ENCODE measurements around the gene MARCHF10. TPM values are rescaled to one million over a fixed set of nuclear protein-coding genes. Genes with fewer than 3 reads are reported as not detected.
"Not testable (repeated sequence)": the region's sequence is repeated elsewhere in the genome, so short reads cannot be mapped to it uniquely, and the experiment has no call there.

MARCHF10 gene
- total and polyA plus RNA-seq, 2 experiments from 2014 or later: 1.8 to 2.1 TPM

- H3K4me3 ChIP-seq: no peak overlapping the region
- in situ Hi-C loops (cut with MboI): no loop called here
- no peaks in the 10 kb centered on the region for H3K9me2 ChIP-seq (ENCODE audit: insufficient read depth)
- no peak overlapping the region for H3K9ac ChIP-seq
- H3K4me2 ChIP-seq (ENCODE audit: unreplicated experiment): no peak overlapping the region
- H3K4me1 ChIP-seq (ENCODE audit: insufficient read depth): peaks cover 5% of the 10 kb centered on the region
- no peaks in the 10 kb centered on the region for H4K20me1 ChIP-seq (ENCODE audit: insufficient read depth)
- H3F3A ChIP-seq (ENCODE audit: insufficient read depth): peaks cover 5% of the 10 kb centered on the region
- peak overlapping the region; percentile 28; the same call in 1 of the 2 replicates for H2AFZ ChIP-seq
- no peak overlapping the region for H3K27ac ChIP-seq
- H3K36me3 ChIP-seq (ENCODE audit: low read depth): no peaks in the 10 kb centered on the region
- DNase-seq: no peak
- TF ChIP-seq EZH2phosphoT487 (IDR thresholded peaks at IDR 0.05; ENCODE audit: insufficient read depth, low read depth) (no peak), EZH2 (IDR thresholded peaks at IDR 0.05; ENCODE audit: insufficient read depth, poor library complexity, severe bottlenecking) (no peak)
- H3K79me2 ChIP-seq (ENCODE audit: insufficient read depth): no peaks in the 10 kb centered on the region
- H3K9me3 ChIP-seq (ENCODE audit: low read depth): no peaks in the 10 kb centered on the region
- no peaks in the 10 kb centered on the region for H3K27me3 ChIP-seq (replicated peaks; ENCODE audit: insufficient read depth)
- 39 to 42% methylated on average over 6 of the region's 6 CpGs for WGBS, 2 experiments (ENCODE audit: low coverage in 1 of 2, low lambda C conversion rate in 2 of 2, missing lambda C conversion rate in 2 of 2)
Measured at GRCh38 chr17:62854098-62854680, 46.1 kb upstream of the MARCHF10 start.

- in situ Hi-C loops (cut with MboI): no loop called here
Measured at GRCh38 chr17:62852195-62852594, 44.1 kb upstream of the MARCHF10 start.

DNA sequence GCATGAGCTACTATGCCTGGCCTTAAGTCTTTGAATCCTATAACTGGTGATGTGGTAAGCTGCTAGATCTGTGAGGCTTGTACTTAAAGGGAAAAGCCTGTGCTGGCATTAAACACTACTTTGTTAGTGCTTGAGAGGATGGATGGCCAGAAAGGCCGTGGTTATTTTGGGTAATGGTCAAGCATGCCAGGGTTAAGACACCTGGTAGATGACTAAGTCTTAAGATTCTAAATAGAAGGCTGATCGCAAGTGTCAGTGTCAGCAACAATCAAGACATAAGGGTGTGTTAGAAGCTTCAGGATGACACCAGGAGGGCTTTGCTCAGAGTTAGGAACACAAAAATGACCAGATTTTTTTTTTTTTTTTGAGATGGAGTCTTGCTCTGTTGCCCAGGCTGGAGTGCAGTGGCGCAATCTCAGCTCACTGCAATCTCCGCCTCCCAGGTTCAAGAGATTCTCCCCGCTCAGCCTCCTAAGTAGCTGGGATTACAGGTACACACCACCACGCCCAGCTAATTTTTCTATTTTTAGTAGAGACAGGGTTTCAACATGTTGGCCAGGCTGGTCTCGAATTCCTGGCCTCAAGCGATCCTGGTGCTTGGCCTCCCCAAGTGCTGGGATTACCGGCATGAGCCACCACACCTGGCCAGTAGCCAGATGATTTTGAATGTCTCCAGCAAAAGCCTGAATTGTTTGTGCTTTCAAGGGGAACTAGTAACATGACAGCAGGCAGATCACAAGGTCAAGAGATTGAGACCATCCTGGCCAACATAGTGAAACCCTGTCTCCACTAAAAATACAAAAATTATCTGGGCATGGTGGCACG, 41.7 kb upstream of the MARCHF10 start:
- H3K4me1 ChIP-seq (ENCODE audit: insufficient read depth); H4K20me1 ChIP-seq (ENCODE audit: insufficient read depth); H3K9me2 ChIP-seq (ENCODE audit: insufficient read depth); H3K36me3 ChIP-seq (ENCODE audit: low read depth); in situ Hi-C loops (cut with MboI); H3K79me2 ChIP-seq (ENCODE audit: insufficient read depth); DNase-seq; H3K9ac ChIP-seq; H3K27me3 ChIP-seq (replicated peaks; ENCODE audit: insufficient read depth); H3K9me3 ChIP-seq (ENCODE audit: low read depth); H2AFZ ChIP-seq; H3K4me3 ChIP-seq; H3K27ac ChIP-seq; H3F3A ChIP-seq (ENCODE audit: insufficient read depth); H3K4me2 ChIP-seq (ENCODE audit: unreplicated experiment): not testable (repeated sequence)
- 92 to 94% methylated on average over 10 of the region's 10 CpGs for WGBS, 2 experiments (ENCODE audit: low coverage in 1 of 2, low lambda C conversion rate in 2 of 2, missing lambda C conversion rate in 2 of 2)

More at GRCh38 chr17:62852195-62852594, 44.1 kb upstream of the MARCHF10 start:
- TF ChIP-seq EZH2 (IDR thresholded peaks at IDR 0.05; ENCODE audit: insufficient read depth, poor library complexity, severe bottlenecking) (no peak), EZH2phosphoT487 (IDR thresholded peaks at IDR 0.05; ENCODE audit: insufficient read depth, low read depth) (no peak)
- Histone ChIP-seq H3K9me3 (ENCODE audit: low read depth) (no peaks in the 10 kb centered on the region), H3K27me3 (replicated peaks; ENCODE audit: insufficient read depth) (no peaks in the 10 kb centered on the region), H2AFZ (no peak overlapping the region), H3F3A (ENCODE audit: insufficient read depth) (no peaks in the 10 kb centered on the region), H3K9ac (no peak overlapping the region), H3K27ac (no peak overlapping the region), H3K4me1 (ENCODE audit: insufficient read depth) (no peaks in the 10 kb centered on the region), H4K20me1 (ENCODE audit: insufficient read depth) (no peaks in the 10 kb centered on the region), H3K36me3 (ENCODE audit: low read depth) (no peaks in the 10 kb centered on the region), H3K4me3 (no peak overlapping the region), H3K9me2 (ENCODE audit: insufficient read depth) (no peaks in the 10 kb centered on the region), H3K4me2 (ENCODE audit: unreplicated experiment) (no peak overlapping the region), H3K79me2 (ENCODE audit: insufficient read depth) (no peaks in the 10 kb centered on the region)
- 87 to 98% methylated on average over 2 of the region's 2 CpGs for WGBS, 2 experiments (ENCODE audit: low coverage in 1 of 2, low lambda C conversion rate in 2 of 2, missing lambda C conversion rate in 2 of 2)
- DNase-seq: no peak

- no peaks in the 10 kb centered on the region for H3K9me3 ChIP-seq (ENCODE audit: low read depth)
- H3K36me3 ChIP-seq (ENCODE audit: low read depth): no peaks in the 10 kb centered on the region
- H3K4me2 ChIP-seq (ENCODE audit: unreplicated experiment): no peak overlapping the region
- WGBS, 2 experiments (ENCODE audit: low coverage in 1 of 2, low lambda C conversion rate in 2 of 2, missing lambda C conversion rate in 2 of 2): 82 to 84% methylated on average over 5 of the region's 5 CpGs
- in situ Hi-C loops (cut with MboI): no loop called here
- H4K20me1 ChIP-seq (ENCODE audit: insufficient read depth): no peaks in the 10 kb centered on the region
- no peaks in the 10 kb centered on the region for H3F3A ChIP-seq (ENCODE audit: insufficient read depth)
- no peak overlapping the region for H2AFZ ChIP-seq
- H3K4me1 ChIP-seq (ENCODE audit: insufficient read depth): no peaks in the 10 kb centered on the region
- DNase-seq: no peak
- H3K9me2 ChIP-seq (ENCODE audit: insufficient read depth): no peaks in the 10 kb centered on the region
- H3K27ac ChIP-seq: no peak overlapping the region
- no peak overlapping the region for H3K4me3 ChIP-seq
- H3K27me3 ChIP-seq (replicated peaks; ENCODE audit: insufficient read depth): no peaks in the 10 kb centered on the region
- no peak overlapping the region for H3K9ac ChIP-seq
- TF ChIP-seq EZH2phosphoT487 (IDR thresholded peaks at IDR 0.05; ENCODE audit: insufficient read depth, low read depth): no peak
- TF ChIP-seq EZH2 (IDR thresholded peaks at IDR 0.05; ENCODE audit: insufficient read depth, poor library complexity, severe bottlenecking): no peak
- H3K79me2 ChIP-seq (ENCODE audit: insufficient read depth): no peaks in the 10 kb centered on the region
Measured at GRCh38 chr17:62848334-62848733, 40.2 kb upstream of the MARCHF10 start.
